ENCODE measurements around the gene COL6A2.

Gene COL6A2

DNA sequence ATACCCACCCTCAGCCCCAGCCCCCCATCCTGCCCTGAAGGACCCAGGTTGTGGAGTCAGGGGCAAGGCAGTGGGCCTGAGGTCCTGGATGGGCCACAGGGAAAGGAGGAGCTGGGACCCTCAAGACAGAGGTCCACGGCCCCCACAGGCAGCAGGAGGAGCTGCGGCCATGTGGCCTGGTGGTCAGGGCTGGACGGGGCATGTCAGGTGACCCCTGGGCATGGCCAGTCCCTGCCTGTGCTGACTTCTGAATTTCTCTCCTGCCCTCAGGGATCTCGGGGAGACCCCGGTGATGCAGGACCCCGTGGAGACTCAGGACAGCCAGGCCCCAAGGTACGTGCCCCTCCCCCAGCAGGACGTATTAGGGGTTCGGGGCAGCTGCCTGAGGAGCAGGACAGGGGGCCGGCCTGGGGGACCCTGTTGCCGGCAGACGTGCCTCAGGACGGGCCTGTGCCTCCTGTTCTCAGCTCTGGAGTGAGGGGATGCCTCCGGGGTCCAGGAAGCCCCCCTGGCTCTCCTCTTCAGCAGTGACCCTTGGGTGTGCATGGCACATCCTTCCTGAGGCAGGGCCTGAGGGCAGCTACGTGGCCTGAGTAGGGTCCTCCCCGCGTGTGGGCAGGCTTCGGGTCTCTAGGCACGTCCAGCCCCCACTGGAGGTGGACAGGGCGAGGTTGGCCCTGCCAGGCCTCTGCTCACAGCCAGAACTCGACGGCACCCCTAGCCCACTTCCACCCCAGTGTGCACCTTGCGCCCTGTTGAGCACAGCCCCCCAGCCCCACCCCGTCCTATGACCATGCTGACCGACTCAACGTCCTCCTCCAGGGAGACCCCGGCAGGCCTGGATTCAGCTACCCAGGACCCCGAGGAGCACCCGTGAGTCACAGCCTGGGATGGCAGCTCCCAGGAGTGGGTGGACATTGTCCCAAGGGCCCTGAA lies 23.6 kb downstream of the COL6A2 start:
- FAIRE-seq (no peak), DNase-seq (ENCODE audit: extremely low spot score, insufficient read length, low read depth) (no peak)

DNA sequence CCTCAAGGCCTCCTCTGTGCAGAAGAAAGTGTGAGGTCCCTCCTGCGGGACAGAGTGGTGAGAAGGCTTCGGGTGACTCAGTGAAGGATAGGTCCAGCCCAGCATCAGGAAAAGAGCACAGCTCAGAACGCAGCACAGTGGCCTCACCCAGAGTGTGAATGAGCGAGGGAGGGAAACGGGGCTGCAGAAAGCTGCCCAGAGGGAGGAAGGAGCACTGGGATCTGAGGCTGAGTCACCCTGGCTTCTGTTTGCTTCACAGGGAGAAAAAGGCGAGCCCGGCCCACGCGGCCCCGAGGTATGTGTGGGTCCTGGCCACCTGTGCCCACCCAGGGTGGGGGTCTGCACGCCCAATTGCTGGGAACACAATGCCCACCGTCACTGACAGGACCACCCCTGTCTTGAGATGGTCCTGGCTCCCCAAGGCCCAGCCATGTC lies 24.3 kb downstream of the COL6A2 start:
- DNase-seq (ENCODE audit: extremely low spot score, insufficient read length, low read depth) (no peak), FAIRE-seq (no peak)

DNA sequence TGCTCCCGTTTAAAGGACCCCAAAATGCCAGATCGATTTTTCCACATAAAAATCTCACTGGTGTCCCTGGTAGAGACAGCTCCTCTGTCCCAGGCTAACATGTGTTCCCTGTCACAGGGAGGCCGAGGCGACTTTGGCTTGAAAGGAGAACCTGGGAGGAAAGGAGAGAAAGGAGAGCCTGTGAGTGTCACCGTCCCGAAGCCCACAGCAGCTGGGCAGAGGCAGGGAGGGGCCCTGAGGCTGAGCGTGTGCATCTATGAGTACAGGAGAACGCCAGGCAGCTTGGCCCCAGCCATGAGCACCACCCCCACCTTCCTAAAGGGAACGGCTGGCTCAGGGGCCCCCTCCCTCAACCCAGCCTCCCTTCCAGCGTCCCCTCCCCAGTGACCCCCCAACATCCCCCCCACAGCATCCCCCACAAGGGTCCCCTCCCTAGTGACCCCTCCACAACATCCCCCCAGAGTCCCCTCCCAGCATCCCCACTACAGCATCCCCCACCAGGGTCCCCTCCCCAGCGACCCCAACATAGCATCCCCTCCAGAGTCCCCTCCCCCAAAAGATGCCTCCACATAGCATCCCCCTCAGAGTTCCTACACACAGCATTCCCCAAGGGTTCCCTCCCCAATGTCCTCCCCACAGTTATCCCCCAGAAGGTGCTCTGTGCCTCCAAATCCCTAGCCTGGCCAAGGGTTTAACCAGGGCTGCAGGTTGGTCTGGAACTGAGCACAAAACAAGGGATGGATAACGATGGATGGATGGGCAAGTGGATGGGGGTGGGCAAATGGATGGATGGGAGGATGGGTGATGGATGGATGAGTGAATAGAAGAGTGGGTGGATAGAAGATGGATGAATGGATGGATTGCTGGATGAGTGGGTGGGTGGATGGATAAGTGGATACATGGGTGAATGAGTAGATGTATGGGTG lies 25.1 kb downstream of the COL6A2 start:
- FAIRE-seq (no peak), DNase-seq (ENCODE audit: extremely low spot score, insufficient read length, low read depth) (no peak)

DNA sequence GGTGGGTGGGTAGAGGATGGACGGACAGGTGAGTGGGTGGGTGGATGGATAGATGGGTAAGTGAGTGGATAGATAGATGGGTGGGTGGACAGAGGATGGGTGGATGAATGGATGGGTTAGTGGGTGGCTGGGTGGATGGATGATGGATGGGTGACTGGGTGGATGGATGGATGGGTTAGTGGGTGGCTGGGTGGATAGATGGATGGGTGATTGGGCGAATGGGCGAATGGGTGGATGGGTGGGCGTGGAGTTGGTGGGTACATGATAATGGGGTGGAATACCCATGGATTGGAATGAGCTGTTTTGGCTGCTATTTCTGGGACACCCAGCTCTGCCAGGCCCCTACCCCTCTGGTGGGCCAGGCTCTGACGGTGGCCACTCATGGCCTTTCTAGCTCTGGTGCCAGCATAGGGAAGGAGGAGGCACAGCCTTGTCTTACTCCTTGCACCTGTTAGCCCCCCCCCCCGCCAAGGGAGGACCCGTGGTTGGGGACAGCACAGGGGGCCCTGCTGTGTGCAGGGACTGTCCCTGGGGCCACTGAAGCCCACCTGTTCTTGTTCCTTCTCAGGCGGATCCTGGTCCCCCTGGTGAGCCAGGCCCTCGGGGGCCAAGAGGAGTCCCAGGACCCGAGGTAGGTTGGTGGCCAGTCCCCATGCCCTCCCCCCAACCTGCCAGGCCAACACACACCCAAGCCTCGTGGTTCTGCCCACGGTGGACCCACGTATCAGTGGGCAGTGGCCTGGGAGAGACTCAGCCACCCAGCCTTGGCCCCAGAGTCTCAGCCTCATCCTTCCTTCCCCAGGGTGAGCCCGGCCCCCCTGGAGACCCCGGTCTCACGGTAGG lies 26.4 kb downstream of the COL6A2 start:
- DNase-seq (ENCODE audit: extremely low spot score, insufficient read length, low read depth) (no peak), FAIRE-seq (no peak)

DNA sequence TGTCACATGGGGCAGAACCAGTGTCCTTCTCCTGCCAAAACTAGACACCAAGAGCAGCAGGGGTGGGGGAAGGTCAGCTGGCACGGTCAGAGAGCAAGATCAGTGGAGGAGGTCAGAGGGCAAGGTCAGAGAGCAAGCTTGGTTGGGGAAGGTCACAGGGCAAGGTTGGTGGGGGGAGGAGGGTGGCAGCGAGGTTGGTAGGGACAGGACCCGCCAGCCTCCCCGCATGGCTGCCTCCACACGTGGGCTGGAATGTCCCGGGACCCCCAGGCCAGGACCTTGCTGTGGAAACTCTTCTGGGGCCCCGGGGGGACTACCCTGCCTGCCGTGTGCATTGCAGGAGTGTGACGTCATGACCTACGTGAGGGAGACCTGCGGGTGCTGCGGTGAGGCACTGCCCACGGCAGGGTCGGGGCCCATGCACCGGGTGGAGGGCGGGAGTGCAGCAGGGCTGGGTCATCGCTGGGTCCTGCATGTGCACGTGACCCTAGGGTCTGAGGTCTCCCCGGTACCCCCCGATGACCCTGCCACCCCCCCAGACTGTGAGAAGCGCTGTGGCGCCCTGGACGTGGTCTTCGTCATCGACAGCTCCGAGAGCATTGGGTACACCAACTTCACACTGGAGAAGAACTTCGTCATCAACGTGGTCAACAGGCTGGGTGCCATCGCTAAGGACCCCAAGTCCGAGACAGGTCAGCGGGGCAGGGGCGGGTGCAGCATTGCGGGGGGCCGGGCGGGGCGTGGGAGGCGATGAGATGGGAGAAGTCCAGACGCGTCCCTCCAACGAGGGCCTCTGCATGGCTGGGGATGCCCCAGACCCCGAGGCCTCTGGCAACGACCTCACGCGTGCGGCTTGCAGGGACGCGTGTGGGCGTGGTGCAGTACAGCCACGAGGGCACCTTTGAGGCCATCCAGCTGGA lies 27.3 kb downstream of the COL6A2 start:
- DNase-seq (ENCODE audit: extremely low spot score, insufficient read length, low read depth), result no peak

DNA sequence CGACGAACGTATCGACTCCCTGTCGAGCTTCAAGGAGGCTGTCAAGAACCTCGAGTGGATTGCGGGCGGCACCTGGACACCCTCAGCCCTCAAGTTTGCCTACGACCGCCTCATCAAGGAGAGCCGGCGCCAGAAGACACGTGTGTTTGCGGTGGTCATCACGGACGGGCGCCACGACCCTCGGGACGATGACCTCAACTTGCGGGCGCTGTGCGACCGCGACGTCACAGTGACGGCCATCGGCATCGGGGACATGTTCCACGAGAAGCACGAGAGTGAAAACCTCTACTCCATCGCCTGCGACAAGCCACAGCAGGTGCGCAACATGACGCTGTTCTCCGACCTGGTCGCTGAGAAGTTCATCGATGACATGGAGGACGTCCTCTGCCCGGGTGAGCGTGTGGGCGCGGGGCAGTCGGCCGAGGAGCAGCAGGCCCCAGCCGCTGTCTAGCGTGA lies 28.0 kb downstream of the COL6A2 start:
- no peak for DNase-seq (ENCODE audit: extremely low spot score, insufficient read length, low read depth)
- no peak for FAIRE-seq

More for the DNA sequence above, 27.3 kb downstream of the COL6A2 start:
- no peak for FAIRE-seq

DNA sequence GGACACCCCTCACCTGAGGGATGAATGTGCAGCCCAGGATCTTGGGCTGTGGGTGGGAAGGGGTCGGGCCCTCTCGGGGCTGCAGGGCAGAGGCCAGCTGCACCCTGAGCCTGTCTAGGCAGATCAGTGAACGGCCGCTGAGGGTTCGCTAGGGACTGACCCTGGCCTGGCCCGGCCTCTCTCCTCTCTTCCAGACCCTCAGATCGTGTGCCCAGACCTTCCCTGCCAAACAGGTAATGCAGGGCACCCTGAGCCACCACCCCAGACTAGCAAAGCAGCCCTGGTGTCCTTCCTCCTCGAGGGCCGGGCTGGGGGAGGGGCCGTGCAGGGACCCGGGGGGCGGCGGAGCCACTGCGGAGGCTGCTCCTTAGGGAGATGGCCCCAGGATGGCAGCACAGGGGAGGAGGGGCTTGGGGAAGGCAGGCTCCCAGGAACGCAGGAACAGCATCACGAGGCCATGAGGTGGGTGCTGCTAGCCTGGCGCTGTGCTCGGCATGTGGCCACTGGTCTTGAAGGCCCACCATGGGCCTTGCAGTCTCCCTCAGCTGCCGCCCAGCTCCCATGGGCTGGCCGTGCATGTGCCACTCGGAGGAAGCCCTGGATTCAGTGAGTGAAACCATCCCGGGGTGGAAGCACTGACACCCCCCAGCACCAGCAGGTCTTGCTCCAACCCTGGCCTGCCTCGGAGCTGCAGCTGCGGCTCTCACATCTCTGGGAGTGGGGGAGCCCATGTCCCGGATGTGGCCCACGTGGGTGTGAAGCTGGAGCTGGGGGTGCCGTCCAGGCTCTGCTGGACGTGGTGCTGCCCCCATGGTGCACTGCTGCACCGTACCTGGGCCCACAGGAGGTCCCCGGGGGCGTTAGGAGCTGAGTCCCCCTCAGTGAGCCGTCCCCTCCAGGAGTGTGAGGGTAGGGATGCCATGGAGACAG lies 28.7 kb downstream of the COL6A2 start:
- FAIRE-seq (no peak), DNase-seq (ENCODE audit: extremely low spot score, insufficient read length, low read depth) (no peak)

DNA sequence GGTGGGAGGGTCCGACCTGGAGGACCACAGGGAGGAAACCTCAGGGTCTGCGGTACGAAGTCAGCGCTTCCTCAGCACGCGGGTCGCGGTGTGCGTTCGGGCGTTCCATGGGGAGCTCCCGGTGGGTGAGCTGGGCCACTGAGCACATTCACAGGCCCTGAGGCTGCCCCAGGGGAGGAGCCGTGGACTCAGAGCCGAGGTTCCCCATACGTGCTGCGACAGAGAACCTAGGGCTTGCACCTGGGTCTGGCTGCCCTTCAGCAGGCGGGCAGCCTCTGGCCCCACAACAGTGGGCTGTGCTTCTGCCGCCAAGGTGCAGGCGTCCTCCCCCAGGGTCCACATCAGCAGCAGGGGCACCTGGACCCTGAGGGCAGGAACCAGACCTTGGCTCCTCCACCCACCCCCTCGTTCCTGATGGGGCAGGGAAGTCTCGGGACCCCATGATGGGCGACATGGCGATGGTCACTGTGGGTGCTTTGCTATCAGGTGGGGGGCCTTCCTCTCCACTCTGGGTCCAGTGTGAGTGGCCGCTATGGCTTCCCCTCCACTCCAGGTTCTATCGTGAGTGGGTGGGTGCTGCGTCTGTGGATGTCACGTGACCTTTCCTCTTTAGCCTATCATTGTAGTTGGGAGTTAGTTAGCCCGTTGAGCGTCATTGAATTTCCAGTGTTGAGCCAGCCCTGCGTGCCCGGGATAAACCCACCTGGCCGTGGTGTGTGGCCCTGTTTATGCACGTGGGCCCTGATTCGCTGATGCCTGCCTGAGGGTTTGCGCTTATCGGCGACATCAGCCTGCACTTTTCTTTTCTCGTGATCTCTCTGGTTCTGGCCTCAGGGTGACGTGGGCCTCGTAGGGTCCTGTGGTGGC lies 29.6 kb downstream of the COL6A2 start:
- no peak for FAIRE-seq
- DNase-seq (ENCODE audit: extremely low spot score, insufficient read length, low read depth), result no peak

DNA sequence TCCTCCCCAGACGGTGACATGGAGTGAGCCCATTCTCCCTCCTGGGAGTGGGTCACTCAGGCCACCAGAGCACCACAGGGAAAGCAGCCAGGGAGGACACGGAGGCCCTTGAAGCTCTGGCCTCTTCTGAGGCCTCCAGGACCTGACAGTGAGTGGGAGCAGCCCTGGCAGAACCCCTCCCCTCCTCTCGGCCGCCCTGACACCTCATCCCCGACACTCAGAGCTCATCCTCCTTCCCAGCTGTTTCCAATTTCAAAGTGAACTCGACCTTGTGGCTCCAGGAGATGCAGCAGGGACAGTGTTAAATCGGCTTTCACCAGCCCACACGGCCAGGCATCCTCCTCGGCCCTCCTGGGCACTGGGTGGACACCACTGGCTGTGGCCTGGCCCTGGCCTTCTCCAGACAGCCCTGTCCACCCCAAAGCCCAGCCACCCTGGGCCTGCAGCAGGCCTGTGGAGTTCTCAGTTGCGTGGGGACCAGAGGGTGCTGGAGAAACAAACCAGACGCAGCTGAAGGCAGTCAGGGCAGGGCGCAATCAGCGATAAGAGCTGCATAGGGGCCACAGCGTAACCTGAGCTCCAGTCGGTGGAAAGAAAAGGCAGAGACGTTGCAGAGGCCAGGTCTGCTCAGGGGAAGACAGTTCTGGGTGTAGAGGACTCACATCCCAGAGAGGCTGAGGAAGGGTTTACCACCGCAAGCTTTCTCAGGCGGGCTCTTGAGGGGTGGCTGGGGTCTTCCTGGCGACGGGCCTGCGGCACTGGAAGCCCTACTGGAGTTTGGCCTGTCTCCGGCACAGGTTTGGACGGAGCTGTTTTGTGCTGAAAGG lies 30.4 kb downstream of the COL6A2 start:
- DNase-seq (ENCODE audit: extremely low spot score, insufficient read length, low read depth) (no peak), FAIRE-seq (no peak)

DNA sequence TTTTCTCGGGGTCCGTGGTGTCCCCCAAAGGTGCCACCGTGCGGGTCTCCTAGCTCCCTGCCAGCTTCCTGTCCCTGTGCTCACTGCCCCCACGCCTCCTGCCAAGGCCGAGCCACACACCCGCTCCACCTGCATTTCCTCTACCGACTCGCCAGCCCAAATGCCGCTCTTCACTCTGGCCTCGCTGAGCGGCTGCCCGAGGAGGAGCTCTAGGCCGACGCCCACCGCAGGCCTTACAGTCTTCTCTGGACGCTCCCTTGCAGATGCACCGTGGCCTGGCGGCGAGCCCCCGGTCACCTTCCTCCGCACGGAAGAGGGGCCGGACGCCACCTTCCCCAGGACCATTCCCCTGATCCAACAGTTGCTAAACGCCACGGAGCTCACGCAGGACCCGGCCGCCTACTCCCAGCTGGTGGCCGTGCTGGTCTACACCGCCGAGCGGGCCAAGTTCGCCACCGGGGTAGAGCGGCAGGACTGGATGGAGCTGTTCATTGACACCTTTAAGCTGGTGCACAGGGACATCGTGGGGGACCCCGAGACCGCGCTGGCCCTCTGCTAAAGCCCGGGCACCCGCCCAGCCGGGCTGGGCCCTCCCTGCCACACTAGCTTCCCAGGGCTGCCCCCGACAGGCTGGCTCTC lies 31.1 kb downstream of the COL6A2 start:
- FAIRE-seq (no peak), DNase-seq (ENCODE audit: extremely low spot score, insufficient read length, low read depth) (no peak)

DNA sequence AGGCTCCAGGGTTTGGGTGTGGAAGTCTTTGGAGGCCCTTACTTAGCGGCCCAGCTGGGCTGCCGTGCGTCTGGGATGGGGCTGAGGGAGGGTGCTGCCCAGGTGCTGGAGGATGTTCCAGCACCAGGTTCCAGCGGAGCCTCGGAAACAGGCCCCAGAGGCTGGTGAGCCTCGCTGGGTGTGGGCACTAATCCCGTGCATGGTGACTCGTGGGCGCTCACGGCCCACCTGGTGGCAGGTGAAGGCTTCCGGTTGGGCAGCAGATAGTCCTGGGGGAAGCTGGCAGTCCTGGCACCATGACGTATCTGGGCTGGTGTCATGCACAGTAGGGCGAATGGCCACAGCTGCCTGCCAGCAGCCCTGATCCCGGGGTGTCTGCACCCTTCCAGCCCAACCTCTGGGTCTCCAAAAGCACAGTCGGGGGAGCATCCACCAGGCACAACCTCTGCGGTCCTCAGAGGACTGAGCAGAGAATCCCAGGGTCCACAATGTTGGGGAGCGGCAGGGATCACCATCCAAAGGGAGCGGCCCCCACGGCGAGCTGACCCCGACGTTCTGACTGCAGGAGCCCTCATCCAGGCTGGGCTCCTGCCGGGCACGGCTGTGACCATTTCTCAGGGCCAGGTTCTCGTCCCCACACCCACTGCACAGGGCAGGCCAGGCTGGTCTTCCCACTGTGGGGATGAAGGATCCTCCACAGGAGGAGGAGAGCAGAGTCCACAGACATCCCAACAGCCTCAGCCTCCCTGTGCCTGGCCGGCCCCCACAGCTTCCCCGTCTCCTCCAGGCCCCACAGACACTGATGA lies 32.1 kb downstream of the COL6A2 start:
- DNase-seq (ENCODE audit: extremely low spot score, insufficient read length, low read depth) (no peak), FAIRE-seq (no peak)

DNA sequence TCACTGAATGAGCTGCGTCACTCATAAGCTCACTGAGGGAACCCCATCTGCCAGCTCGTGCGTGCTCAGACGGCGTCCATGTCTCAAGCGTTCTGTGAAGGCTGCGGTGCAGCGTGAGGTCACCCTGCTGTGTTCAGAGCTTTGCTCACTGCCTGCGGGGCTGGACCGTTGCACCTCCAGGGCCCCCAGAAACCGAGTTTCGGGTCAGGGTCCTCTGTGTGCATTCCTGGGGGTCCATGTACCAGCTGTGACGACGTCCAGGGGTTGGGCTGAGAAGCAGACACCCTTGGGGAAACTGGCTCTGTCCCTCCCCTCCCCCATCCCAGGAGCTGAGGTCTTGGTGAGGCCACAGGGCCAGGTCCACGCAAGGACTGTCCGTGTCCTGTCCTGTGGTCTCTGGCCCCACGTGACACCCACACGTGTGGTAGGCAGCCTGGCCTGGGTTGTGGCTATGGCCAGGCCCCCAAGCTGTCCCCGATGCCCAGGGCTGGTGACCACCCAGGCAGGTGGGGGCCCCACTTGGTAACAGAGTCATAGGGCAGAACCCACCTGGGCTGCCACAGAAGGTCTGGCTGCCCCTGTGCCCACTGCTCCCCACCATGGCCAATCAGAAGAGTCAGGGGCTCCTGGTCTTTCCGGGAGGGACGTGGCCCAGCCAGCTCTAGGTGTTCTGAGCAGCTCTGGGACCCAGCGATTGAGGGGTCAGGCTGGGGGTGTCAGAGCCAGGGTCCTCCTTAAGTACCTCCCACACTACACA lies 33.1 kb downstream of the COL6A2 start:
- DNase-seq (ENCODE audit: extremely low spot score, insufficient read length, low read depth) (no peak), FAIRE-seq (no peak)

DNA sequence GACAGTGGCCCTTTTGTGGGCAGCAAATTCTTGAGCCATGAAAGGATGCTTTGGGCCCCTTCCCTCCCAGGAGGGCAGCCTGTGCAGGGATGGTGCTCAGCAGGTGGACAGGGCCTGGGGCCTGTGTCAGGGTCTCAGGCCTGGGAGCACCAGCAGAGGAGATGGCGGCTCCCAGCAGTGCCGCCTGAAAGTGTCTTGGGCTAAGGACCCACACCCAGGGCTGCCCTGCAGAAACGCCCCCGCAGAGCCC lies 33.6 kb downstream of the COL6A2 start:
- DNase-seq (ENCODE audit: extremely low spot score, insufficient read length, low read depth) (no peak), FAIRE-seq (no peak)

DNA sequence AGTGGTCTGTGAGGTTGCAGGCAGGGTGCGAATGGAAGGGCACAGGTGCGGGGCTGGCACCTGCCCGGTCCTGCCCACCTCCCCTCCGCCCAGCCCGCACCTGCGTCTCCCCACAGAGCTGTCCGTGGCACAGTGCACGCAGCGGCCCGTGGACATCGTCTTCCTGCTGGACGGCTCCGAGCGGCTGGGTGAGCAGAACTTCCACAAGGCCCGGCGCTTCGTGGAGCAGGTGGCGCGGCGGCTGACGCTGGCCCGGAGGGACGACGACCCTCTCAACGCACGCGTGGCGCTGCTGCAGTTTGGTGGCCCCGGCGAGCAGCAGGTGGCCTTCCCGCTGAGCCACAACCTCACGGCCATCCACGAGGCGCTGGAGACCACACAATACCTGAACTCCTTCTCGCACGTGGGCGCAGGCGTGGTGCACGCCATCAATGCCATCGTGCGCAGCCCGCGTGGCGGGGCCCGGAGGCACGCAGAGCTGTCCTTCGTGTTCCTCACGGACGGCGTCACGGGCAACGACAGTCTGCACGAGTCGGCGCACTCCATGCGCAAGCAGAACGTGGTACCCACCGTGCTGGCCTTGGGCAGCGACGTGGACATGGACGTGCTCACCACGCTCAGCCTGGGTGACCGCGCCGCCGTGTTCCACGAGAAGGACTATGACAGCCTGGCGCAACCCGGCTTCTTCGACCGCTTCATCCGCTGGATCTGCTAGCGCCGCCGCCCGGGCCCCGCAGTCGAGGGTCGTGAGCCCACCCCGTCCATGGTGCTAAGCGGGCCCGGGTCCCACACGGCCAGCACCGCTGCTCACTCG lies 34.1 kb downstream of the COL6A2 start:
- FAIRE-seq, result no peak

More for the DNA sequence above, 34.1 kb downstream of the COL6A2 start:
- no peak for DNase-seq (ENCODE audit: extremely low spot score, insufficient read length, low read depth)

All from GM18507 (cell line).